T-helper 2 cell treated with Interferon-gamma antibody and Interleukin-4, amounts not matched to agents 5 μg/mL and 100 μg/mL, for 36 hours (primary cell): Measurements from ENCODE around the gene COLEC11.
A peak's percentile ranks its signal among the peaks of the same experiment; 100 is the strongest.

ENCODE experiments used
- DNase-seq: peaks from one replicate; pipeline ENCODE4 v3.0.0; 2021; ENCODE audit warnings: low spot score
- H3K27ac Mint-ChIP-seq: one replicate; pipeline ENCODE4 v1.8.0; 2021; ENCODE audit warnings: mild to moderate bottlenecking, mixed read lengths
- H3K27me3 Mint-ChIP-seq: one replicate; pipeline ENCODE4 v1.8.0; 2021; ENCODE audit warnings: low read depth, mixed read lengths
- H3K36me3 Mint-ChIP-seq: one replicate; pipeline ENCODE4 v1.8.0; 2021; ENCODE audit warnings: low read depth, mixed read lengths
- H3K4me1 Mint-ChIP-seq: one replicate; pipeline ENCODE4 v1.8.0; 2021; ENCODE audit warnings: low read depth, mixed read lengths
- H3K4me3 Mint-ChIP-seq: one replicate; pipeline ENCODE4 v1.8.0; 2022; ENCODE audit warnings: mild to moderate bottlenecking, moderate library complexity, mixed read lengths
- H3K9me3 Mint-ChIP-seq: one replicate; pipeline ENCODE4 v1.8.0; 2021; ENCODE audit warnings: mixed read lengths

The COLEC11 gene

DNA sequence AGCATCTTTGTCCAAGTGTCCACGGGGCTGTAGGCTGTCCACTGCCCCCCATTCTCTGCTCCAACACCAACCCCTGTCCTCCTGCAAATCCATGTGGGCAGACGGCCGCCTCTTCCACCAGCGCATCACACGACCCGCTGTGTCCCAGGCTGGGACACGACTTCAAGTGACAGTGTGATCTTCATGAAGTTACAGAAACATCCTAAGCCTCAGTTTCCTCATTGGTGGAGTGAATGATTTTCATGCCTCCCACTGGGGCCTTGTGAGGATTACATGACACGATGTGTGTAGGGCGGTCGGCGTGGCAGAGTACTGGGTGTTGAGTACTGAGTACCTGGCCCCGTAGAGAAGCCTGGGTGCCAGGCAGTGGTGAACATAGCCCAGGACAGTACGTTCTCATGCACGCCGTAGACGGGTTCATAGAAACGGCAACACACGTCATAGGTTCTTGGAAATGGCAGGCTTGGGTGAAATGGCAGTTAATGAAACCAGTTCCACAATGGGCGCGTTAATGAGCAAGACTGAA lies 53.8 kb downstream of the COLEC11 start:
- Mint-ChIP-seq H3K4me3 (no peak overlapping the region), H3K4me1 (peaks cover 11% of the 10 kb centered on the region)

DNA sequence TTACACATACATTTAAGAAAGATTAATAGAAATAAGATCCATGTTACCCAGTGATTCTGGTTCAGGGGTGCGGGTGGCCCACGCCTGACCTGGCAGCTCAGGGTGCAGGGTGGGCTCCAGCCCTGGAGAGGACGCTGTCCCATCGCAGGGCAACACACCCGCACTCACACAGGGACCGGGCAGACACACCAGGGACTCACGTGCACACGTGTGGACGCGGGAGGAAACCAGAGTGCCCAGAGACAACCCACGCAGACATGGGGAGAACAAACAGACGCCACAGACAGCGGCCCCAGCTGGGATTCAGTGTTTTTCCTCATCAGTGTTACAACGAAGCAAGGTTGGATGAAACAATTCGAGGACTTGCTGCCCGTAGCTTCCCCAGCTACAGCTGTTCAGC lies 54.7 kb downstream of the COLEC11 start:
- no peak overlapping the region for H3K4me3 Mint-ChIP-seq
- H3K27ac Mint-ChIP-seq, result no peak overlapping the region
- H3K4me1 Mint-ChIP-seq, result peaks cover 11% of the 10 kb centered on the region
- peaks cover 3% of the 10 kb centered on the region for H3K27me3 Mint-ChIP-seq
- H3K9me3 Mint-ChIP-seq, result no peaks in the 10 kb centered on the region
- DNase-seq, result no peak
- no peaks in the 10 kb centered on the region for H3K36me3 Mint-ChIP-seq

More for the DNA sequence above, 53.8 kb downstream of the COLEC11 start:
- H3K36me3 Mint-ChIP-seq, result no peaks in the 10 kb centered on the region
- H3K9me3 Mint-ChIP-seq, result no peaks in the 10 kb centered on the region
- no peak overlapping the region for H3K27ac Mint-ChIP-seq
- peaks cover 3% of the 10 kb centered on the region for H3K27me3 Mint-ChIP-seq
- no peak for DNase-seq

DNA sequence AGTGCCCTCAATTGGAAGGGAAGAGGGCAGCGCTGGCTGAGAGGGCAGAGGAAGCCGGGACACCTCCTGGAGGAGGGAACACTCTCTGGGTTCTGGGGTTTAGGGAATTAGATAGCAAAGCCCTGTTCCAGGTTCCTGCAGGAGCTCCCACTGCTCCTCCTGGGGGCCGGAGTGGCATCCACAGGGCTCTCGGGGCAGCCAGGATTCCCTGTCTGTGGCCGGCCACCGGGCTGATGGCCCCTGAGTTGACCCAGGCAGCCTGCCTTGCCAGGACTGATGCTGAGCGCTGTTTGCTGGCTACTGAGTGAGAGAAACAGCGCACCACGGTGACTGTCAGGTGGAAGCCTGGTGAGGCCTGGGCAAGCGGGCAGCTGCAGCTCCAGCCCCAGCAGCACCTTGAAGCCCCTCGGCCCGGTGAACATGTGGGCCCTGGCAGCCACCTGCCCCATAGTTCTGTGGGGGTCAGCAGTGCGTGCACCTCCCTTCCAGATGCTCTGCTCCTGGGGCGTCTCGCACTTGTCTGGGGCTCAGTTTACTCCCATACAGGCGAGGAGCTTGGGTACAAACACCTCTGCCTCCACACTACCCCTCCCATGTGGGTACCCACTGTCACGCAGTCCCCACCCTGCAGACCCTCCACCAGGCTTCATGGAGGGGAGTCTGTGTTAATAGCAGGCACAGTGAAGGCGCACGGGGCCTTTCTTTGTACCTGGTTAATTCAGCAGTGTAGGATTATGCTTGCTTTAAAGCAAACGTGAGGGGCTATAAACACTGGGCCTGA lies 55.4 kb downstream of the COLEC11 start:
- Mint-ChIP-seq H3K9me3 (no peaks in the 10 kb centered on the region), H3K27me3 (peaks cover 3% of the 10 kb centered on the region), H3K4me1 (peaks cover 11% of the 10 kb centered on the region), H3K4me3 (no peak overlapping the region), H3K36me3 (no peaks in the 10 kb centered on the region), H3K27ac (no peak overlapping the region)
- no peak for DNase-seq

DNA sequence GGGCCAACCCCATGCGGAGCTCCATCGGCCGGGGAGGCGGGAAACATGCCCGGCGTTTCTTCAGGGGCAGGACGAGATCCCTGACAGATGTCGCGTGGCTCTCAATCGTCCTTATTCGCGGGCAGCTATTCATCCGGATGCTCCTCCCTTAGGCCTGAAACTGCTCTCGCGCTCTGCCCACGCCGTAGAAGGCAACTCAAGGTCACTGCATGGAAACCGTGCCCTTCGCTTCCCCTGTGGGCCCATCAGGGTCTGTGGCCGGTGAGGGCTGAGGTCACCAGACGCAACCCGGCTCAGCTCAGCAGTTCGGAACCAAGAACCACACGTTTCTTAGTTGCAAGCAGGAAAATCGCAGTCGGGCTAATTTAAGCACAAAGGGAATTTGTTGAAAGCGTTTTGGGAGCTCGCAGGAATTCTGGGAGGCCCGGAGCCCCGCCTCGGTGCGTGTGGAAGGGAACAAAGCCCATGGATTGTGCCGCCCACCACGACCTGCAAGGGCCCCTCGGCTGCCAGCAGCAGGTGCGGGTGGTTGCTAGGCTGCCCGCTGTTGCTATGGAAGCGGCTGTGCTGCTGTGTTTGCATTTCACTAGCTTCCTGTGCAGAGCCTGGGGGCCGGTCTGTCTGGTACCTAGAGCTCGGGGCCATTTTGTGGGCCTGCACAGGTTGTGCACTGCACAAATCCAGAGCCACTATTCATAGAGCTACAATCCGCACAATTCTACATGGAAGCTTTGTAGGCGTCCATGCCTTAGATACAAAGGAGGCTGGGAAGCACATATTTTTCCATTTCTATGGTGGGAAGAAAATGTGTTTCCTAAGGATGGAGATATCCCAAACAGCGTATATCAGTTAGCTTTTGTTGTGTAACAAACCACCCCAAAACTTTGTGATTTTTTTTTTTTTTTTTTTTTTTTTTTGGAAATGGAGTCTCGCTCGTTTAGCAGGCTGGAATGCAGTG lies 57.1 kb downstream of the COLEC11 start:
- no peaks in the 10 kb centered on the region for H3K36me3 Mint-ChIP-seq
- H3K27me3 Mint-ChIP-seq, result peaks cover 3% of the 10 kb centered on the region
- H3K4me3 Mint-ChIP-seq, result peak overlapping the region; percentile 88
- H3K4me1 Mint-ChIP-seq, result peaks cover 11% of the 10 kb centered on the region
- DNase-seq, result peak; percentile 76
- peak overlapping the region; percentile 80 for H3K27ac Mint-ChIP-seq
- H3K9me3 Mint-ChIP-seq, result no peaks in the 10 kb centered on the region

DNA sequence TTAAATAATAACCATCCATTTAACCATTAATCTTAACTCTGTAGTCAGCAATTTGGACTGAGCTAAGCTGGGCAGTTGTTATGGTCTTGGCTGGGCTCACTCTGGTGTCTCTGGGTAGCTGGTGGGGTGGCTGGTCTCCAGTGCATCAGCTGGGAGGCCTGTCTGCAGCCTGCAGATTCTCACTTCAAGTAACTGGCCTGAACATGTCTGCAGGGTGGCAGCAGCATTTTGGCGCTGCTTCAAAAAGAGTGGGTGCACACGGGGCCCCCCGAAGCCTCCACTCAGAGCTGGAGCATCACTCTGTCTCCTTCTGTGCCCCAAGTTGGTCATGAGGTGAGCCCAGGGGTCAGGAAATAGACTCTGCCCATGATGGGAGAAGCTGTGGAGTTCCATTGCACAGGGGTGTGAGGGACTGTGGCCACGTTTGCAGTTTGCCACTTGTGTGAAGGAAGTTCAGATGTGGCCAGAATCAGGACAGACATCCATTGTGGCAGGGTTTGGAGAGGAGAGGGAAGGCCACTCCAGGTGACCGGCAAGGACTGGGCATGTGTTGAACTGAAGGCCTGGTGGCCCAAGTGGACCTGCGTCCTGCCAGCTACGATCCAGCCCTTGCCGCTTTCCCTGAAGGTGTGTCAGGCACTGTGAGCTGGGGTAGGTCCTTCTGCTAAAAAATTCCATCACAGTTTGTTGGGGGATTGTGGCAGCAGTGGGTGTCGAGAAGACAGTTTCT lies 58.1 kb downstream of the COLEC11 start:
- H3K36me3 Mint-ChIP-seq, result no peaks in the 10 kb centered on the region
- H3K27me3 Mint-ChIP-seq, result peaks cover 3% of the 10 kb centered on the region
- H3K4me1 Mint-ChIP-seq, result peaks cover 11% of the 10 kb centered on the region
- no peak for DNase-seq
- H3K4me3 Mint-ChIP-seq, result no peak overlapping the region
- no peaks in the 10 kb centered on the region for H3K9me3 Mint-ChIP-seq
- H3K27ac Mint-ChIP-seq, result no peak overlapping the region

DNA sequence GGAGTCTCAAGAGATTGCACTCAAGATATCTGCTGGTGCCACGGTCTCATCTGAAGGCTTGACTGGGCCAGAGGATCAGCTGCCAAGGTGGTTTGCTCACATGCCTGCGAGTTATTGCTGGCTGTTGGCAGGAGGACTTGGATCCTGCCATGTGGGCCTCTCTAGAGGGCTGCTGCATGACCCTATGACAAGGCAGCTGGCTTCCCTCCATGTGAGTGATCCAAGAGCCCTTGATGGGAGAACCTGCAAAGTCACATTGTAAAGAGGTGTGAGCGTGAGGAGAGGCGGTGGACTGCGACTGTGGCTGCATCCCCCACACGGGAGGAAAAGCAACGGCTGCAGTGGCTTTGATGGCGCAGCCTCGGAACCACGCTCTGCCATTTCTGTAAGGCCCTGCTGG lies 59.1 kb downstream of the COLEC11 start:
- Mint-ChIP-seq H3K4me3 (no peak overlapping the region), H3K27ac (no peak overlapping the region), H3K4me1 (peaks cover 11% of the 10 kb centered on the region), H3K9me3 (no peaks in the 10 kb centered on the region), H3K36me3 (no peaks in the 10 kb centered on the region), H3K27me3 (peaks cover 3% of the 10 kb centered on the region)
- DNase-seq, result no peak

DNA sequence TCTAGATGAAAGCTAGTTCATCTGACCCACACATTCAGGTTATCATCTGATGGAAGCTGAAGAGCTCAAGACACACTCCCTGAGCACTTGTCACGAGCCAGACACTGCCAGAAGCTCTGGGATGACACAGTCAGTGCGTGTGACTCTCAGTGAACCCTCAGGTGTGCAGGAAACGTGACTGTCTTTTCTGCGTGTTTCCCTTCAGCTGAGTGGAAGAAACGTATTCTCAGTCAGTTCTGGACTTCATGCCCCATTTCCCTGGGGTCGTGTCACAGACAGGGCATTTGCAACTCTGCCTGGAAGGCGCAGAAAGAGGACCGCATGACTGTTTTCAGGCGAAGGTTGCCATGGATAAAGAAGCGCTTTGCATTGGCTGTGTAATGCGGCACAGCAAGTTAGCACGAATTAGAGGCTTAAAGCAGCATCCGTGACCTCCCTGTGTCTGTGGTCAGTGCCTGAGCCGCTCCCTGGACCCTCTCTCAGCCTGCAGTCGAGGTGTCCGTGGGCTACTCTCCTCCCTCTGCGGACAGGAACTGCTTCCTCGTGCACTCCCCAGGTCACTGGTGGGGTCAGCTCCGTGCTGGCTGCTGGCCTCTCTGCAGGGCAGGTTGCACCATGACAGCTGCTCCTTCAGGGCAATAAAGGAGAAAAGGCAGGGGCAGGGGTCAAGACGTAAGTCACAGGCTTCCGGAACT lies 59.8 kb downstream of the COLEC11 start:
- peaks cover 3% of the 10 kb centered on the region for H3K27me3 Mint-ChIP-seq
- no peak overlapping the region for H3K4me3 Mint-ChIP-seq
- DNase-seq, result no peak
- H3K4me1 Mint-ChIP-seq, result peaks cover 11% of the 10 kb centered on the region
- no peaks in the 10 kb centered on the region for H3K36me3 Mint-ChIP-seq
- H3K27ac Mint-ChIP-seq, result no peak overlapping the region
- H3K9me3 Mint-ChIP-seq, result no peaks in the 10 kb centered on the region

DNA sequence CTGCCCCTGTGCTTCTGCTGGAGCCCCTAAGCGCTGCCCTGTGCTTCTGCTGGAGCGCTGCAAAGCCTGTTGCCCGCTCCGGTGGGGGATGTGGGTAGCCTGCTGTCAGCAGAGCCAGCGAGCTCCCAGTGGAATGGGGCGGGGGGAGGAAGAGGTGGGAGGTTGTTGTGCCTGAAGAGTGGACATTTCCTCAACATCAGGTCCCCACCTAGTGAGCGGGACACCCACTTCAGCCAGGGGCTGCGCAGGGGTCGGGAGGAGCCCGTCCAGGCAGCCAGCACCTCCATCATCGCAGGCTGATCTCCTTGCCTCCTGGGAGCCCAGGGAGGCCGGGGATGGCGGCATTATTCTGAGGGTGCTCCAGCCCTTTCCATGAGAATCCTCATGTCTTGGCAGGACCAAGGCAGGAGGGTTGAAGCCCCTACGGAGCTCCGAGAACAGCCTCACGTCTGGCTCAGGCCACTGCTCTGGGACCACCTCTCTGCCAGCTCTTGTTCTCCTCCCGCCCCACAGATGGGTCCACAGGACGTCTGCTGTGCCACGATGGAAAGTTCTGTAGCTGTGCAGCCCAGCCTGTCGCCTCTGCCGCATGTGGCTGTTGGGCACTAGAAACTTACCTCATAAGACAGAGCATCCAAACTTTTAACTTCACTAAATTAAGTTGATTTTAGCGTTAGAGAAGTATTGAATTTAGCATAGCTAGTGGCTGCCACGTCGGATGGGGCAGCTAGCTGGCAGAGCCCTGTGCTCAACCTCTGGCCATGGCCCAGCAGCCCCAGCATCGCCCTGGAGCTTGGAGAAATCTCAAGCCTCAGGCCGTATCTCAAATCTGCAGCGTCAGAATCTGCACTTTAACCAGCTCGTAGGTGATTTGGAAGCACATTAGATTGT lies 61.2 kb downstream of the COLEC11 start:
- DNase-seq, result no peak
- Mint-ChIP-seq H3K27ac (no peak overlapping the region), H3K27me3 (no peaks in the 10 kb centered on the region), H3K4me1 (peaks cover 7% of the 10 kb centered on the region), H3K4me3 (no peak overlapping the region), H3K9me3 (no peaks in the 10 kb centered on the region), H3K36me3 (no peaks in the 10 kb centered on the region)

DNA sequence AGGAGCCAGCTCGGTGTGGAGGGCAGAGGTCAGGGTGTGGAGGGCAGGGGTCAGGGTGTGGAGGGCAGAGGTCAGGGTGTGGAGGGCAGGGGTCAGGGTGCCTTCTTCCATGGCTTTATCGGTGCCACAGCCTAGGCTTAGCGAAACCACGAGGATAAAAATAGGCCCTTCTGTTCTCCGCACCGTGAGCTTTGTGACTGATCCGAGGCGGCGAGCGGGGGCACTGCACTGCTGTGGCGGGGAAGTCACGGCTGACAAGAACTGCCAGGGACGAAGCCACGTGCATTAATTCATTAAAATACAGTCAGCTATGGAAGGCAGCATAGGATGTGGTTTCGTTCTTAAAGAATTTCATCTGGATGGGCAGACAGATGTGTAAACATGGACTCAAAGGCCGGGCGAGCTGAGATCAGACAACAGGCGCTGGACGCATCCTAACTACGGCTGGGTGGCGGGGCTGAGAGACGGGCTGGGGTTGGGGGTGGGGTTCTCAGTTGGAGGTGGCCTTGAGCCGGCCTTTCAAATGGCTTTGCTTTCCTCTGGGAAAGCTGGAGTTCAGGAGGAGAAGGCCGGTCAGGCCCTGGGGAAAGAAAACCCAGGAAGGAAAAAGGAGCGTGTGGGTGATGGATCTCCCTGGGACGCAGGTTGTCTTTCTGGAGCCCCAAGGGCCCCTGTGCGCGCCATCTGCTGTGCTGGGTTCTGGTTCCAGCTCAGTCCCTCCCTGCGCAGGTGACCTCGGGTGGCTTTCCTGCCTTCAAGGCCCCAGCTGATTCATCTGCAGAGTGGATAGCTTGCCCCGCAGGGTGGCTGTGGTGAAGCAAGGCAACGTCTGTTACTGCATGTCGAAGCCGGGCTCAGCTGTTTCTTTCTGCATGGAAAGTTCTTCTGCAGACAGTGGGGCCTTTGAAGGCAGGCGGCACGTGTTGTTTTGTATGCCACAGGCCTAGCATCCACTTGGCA lies 62.1 kb downstream of the COLEC11 start:
- no peak for DNase-seq
- Mint-ChIP-seq H3K9me3 (no peaks in the 10 kb centered on the region), H3K36me3 (no peaks in the 10 kb centered on the region), H3K27me3 (no peaks in the 10 kb centered on the region), H3K27ac (no peak overlapping the region), H3K4me1 (peaks cover 2% of the 10 kb centered on the region), H3K4me3 (no peak overlapping the region)

DNA sequence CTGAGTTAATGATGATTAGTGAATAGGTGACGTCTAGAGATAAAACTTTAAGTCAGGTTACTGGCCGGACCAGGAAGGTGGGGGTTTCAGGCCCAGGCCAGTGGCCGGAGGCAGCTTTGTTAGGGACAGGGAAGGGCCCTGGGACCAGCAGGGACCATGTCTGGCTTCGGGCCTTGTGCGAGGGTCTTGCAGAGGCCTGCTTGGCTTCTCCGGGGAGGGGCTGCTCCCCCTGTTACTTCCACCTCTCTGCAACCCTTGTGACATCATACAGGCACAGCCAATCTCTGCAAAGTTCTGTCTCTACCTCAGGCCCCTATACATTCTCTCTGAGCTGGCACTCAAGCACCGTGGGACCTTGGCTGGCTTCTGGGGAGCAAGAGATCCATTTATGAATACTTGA lies 63.0 kb downstream of the COLEC11 start, which contains the start of gene ALLC:
Gene ALLC, plus strand, starts transcription at position 320 of the 400 bp plus-strand sequence. CDS start 12,958 bp downstream, outside the sequence.
- H3K27ac Mint-ChIP-seq, result no peak within 1 kb of the TSS

DNA sequence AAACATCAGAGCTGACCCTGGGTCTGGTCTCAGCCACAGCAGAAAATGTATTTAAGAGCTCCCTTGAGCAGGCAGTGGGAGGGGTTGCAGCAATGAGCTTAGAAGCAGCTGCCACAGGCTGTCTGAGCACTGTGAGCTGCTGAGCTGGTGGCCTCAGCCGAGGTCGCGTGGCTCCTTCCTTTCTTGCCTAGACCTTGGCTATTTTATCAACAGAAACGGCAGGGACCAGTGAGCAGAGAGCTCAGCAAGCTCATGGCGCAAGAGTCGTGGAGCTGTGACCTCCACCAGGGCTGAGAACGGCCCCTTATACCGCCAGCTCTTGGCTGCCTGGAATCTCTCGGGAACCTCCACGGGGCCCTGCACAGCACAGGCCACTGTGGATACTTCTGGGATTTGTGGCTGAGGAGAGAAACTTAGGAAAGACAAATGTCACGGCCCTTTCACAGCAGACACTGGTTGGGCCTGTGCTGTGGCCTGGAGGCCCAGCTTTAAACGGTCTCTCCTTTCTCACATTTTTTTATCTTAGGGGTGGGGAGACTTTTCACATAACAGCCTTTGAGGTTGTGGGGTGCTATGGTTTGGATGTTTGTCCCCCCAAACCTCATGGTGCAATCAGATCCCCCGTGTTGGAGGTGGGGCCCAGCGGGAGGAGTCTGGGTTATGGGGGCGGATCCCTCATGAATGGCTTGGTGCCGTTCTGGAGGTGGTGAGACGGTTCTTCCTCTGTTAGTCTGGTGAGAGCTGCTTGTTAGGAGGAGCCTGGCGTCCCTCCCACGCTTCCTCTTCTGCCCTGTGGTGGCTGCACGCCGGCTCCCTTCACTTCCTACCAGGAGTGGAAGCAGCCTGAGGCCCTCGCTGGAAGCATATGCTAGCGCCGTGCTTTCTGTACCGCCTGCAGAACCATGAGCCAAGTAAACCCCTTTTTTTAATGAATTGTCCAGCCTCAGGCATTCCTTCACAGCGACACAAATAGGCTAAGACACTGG lies 64.8 kb downstream of the COLEC11 start:
- Mint-ChIP-seq H3K9me3 (no peaks in the 10 kb centered on the region), H3K27me3 (no peaks in the 10 kb centered on the region), H3K27ac (no peak overlapping the region), H3K4me3 (no peak overlapping the region), H3K36me3 (no peaks in the 10 kb centered on the region), H3K4me1 (no peaks in the 10 kb centered on the region)
- DNase-seq, result no peak

More for the DNA sequence above, 63.0 kb downstream of the COLEC11 start, which contains the start of gene ALLC:
- no peaks in the 10 kb centered on the region for H3K27me3 Mint-ChIP-seq
- H3K4me1 Mint-ChIP-seq, result no peaks in the 10 kb centered on the region
- H3K4me3 Mint-ChIP-seq, result no peak within 1 kb of the TSS
- no peak for DNase-seq
- H3K9me3 Mint-ChIP-seq, result no peaks in the 10 kb centered on the region
- no peaks in the 10 kb centered on the region for H3K36me3 Mint-ChIP-seq
